Cerebellar cortex (tissue), 1 donor: ENCODE results near the gene CNTROB.

Source experiments
- DNase-seq: peaks from one replicate; pipeline ENCODE4 v3.0.0-alpha.2; 2015; ENCODE audit warnings: low spot score

CNTROB gene

DNA sequence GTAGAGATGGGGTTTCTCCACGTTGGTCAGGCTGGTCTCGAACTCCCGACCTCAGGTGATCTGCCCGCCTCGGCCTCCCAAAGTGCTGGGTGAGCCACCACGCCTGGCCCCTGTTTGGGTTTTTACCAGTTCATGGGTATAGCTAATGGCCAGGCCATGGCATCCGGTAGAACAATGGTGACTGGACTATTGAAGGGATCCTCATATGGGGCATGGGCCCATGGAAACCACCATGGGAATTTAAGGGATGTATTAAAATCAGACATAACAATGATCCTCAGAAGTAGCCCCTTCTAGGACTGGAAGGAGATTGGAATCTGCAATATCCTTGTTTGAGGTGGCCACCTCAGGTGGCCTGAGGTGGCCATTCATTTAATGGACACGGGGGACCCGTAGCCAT is 52.9 kb downstream of the CNTROB start:
- DNase-seq, result no peak

DNA sequence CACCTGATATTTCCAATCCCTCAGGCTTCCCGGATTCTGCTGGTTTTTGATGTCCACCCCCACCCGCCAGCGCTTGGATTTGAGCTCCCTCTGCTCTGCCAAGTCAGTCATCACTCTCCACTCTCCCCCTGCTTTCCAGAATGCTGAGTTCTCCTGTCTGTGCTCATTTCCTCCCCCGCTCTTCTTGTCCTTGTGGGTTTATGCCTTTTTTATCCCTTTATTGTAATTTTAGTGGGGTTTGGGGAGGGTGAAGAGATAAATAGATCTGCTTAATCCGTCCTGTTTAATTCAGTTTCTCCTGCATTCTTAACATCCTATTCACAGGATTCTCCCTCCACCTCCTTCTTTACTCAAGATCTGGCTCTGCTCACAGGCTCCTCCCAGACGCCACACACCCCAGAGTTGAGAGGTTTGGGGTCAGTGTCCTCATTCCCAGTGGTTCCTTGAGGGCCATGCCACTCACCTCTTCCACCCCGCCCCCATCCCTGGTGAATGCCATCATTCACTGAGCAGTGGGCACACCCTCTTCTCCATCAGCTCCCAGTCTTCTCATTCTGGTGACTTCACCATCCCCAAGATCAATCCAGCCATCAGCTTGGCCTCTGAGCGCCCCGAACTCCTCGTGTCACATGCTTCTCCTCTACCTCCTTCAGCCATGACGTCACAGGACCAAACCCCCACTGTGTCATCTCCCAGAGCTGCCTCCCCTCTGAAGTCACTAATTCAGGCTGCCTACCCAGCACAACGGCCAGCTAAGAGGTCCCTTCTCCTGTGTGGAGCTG is 55.3 kb downstream of the CNTROB start:
- no peak for DNase-seq

GRCh38 chr17:7988750-7989178 is 56.8 kb downstream of the CNTROB start:
- DNase-seq, result peak; percentile 94

DNA sequence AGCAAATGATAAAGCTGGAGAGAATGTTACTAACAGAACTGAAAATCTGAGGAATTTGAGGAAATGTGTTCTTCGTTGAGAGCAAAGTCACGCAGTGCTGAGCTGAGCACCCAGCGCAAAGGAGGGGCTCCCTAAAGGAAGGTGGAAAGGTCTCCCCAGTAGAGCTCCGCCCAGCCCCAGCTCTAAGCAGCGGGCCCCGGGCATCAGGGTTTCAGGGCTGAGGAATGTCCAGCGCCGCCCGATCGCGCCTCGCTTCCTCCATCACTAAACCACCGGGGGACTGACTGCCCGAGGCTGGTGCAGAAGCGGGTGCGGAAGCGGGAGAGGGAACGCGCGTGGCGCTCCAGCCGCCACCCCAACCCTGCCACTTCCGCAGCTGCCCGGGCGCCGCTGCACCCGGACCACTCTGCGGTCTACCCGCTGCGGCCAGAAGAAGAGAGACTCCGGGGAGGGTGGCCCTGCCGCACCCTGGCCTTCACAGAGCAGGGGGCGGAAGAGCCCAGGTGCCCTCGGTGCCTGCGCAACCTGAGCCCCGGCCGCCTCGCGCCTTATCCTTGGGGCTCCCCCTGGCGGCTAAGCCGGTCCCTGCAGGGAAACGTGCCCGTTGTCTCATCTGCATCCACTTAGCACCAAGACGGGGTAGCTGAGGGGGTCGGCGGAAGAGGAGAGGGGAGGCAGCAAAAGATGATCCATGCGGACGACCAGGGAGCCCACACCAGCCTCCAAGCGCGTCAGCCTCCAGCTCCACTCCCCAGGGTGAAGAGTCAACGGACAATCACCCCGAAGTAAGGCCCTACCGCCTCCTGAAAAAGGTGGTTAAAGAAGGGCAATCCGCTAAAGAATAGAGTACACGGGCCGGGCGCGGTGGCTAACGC is 58.0 kb downstream of the CNTROB start:
- DNase-seq, result peak; percentile 80

GRCh38 chr17:7992516-7992915 is 60.5 kb downstream of the CNTROB start:
- DNase-seq, result no peak

DNA sequence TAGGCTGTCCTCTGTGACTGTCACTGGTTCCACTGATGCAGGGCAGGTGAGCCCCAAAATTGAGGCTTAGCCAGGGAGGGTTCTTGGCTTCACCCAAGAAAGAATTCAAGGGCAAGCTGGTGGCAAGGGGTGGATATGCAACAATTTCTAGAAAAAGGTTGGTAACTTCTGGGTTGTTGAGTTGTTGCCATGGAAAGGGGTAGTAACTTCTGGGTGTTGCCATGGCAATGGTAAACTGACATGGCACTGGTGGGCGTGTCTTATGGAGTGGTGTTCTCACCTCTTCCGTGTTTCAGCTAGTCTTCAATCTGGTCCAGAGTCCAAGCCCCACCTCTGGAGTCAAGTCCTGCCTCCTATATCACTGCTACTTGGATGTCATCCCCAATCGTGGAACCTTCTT is 60.9 kb downstream of the CNTROB start:
- DNase-seq, result no peak

GRCh38 chr17:7993972-7994589 is 62.1 kb downstream of the CNTROB start:
- no peak for DNase-seq

DNA sequence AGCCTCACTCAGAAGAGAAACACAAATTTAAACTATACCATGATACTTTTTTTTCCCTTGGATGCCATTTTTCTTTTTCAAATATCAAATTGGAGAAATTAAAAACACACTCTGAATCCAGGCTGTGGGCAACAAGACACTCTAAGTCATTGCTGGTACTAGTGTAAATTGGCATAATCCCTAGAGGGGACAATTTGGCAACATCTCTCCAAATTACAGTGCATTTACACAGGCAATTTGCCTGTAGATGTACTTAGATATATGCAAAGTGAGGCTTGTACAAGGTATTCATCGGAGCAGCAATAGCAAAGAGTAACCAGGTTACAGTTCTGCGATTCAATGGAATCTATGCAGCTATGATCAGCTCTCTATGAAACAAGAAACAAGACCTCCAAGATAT is 63.7 kb downstream of the CNTROB start:
- DNase-seq, result no peak

- DNase-seq, result peak; percentile 47
Observed at GRCh38 chr17:7997186-7997585, 65.2 kb downstream of the CNTROB start.
